ENCODE data around the gene SLCO2B1. TPM values are rescaled to one million over a fixed set of nuclear protein-coding genes. Genes with fewer than 3 reads are reported as not detected.

The SLCO2B1 gene
- total and polyA plus RNA-seq, 2 of the 8 experiments (the other 6 are each of a cell fraction or from before 2014, with no cell fraction given) = 0.03 TPM; not detected in 1

DNA sequence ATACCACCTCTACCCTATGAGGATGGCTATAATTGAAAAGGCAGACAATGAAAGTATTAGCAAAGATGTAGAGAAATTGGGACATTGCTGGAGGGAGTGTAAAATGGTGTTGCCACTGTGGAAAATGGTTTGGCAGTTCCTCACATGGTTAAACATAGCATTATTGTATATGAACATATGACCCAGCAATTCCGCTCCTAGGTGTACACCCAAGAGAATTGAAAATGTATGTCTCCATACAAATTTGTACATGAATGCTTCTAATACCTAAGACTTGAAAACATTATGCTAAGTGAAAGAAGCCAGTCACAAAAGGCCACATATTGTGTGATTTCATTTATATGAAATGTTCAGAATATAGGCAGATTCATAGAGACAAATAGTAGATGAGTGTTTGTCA lies 10.0 kb downstream of the SLCO2B1 start:
- H2BK5ac ChIP-seq (ENCODE audit: low read depth, low read length) = no peak overlapping the region
- TF ChIP-seq TAF7 (optimal IDR thresholded peaks at IDR 0.05; ENCODE audit: borderline replicate concordance, low read depth, low read length) = no peak
- TF ChIP-seq NRF1 (IDR thresholded peaks at IDR 0.05; ENCODE audit: low read depth, low read length) = no peak
- no peak for TF ChIP-seq EZH2 (IDR thresholded peaks at IDR 0.05; ENCODE audit: low read depth, low read length, severe bottlenecking)
- TF ChIP-seq SP2 (IDR thresholded peaks at IDR 0.05; ENCODE audit: low read length) = no peak
- no peak for TF ChIP-seq SIN3A (conservative IDR thresholded peaks at IDR 0.05 in 1 of 2, IDR thresholded peaks at IDR 0.05 in 1 of 2; ENCODE audit: low read depth in 1 of 2, low read length in 2 of 2)
- TF ChIP-seq RXRA (IDR thresholded peaks at IDR 0.05; ENCODE audit: insufficient read depth, low read depth, low read length) = no peak
- TF ChIP-seq SIRT6 (IDR thresholded peaks at IDR 0.05; ENCODE audit: low read length) = no peak
- TF ChIP-seq BRCA1 (IDR thresholded peaks at IDR 0.05; ENCODE audit: low read depth, low read length) = no peak
- FAIRE-seq = no peak

More for the DNA sequence above, 10.0 kb downstream of the SLCO2B1 start:
- no peaks in the 10 kb centered on the region for H3K79me2 ChIP-seq (ENCODE audit: control insufficient read depth in 1 of 2, insufficient read depth in 2 of 2, low read length in 2 of 2)
- H3K9ac ChIP-seq (replicated peaks in 1 of 4; ENCODE audit: extremely low read depth in 1 of 4, low read depth in 3 of 4, low read length in 3 of 4) = no peak overlapping the region
- H3K23me2 ChIP-seq (ENCODE audit: low read depth, low read length) = no peaks in the 10 kb centered on the region
- no peaks in the 10 kb centered on the region; a peak in 1 of 7 replicates for H3K4me1 ChIP-seq (replicated peaks in 1 of 4; ENCODE audit: control insufficient read depth in 3 of 4, insufficient read depth in 4 of 4, low read length in 3 of 4)
- H3K27me3 ChIP-seq (replicated peaks in 1 of 4; ENCODE audit: control insufficient read depth in 3 of 4, extremely low read depth in 1 of 4, insufficient read depth in 3 of 4, low read length in 3 of 4) = no peaks in the 10 kb centered on the region
- 90% methylated on average over 1 of the region's 1 CpG; no CpG with 5 or more reads in 1 of the 2 experiments for WGBS, 2 experiments (ENCODE audit: extremely low coverage in 1 of 2, insufficient coverage in 1 of 2, insufficient read length in 1 of 2, insufficient replicate concordance in 2 of 2, low coverage in 1 of 2, low lambda C conversion rate in 2 of 2, missing lambda C conversion rate in 1 of 2)
- H2AFZ ChIP-seq (ENCODE audit: low read length) = no peak overlapping the region
- H2BK12ac ChIP-seq (ENCODE audit: low read depth, low read length) = no peak overlapping the region
- no peak overlapping the region for H2BK120ac ChIP-seq (replicated peaks; ENCODE audit: low read depth, low read length)
- no peaks in the 10 kb centered on the region for H3K36me3 ChIP-seq (ENCODE audit: control insufficient read depth in 2 of 4, insufficient read depth in 4 of 4, low read length in 3 of 4)
- no peak overlapping the region for H2AK5ac ChIP-seq (ENCODE audit: low read depth, low read length)
- H2BK15ac ChIP-seq (ENCODE audit: low read length) = no peak overlapping the region
- no peaks in the 10 kb centered on the region; the same call in 1 of the 2 replicates for H3K79me1 ChIP-seq (ENCODE audit: low read depth, low read length)
- H3K14ac ChIP-seq (ENCODE audit: insufficient read length) = no peak overlapping the region
- H3K23ac ChIP-seq (ENCODE audit: insufficient read length) = no peak overlapping the region
- H3K56ac ChIP-seq (replicated peaks; ENCODE audit: insufficient read length, low read depth, low read length) = no peak overlapping the region
- H3K4ac ChIP-seq (replicated peaks; ENCODE audit: insufficient read length, low read depth, low read length) = no peak overlapping the region
- H3K4me3 ChIP-seq (ENCODE audit: extremely low read depth in 1 of 4, insufficient read depth in 2 of 4, low read depth in 3 of 4, low read length in 4 of 4) = no peak overlapping the region
- no peaks in the 10 kb centered on the region for H4K20me1 ChIP-seq (replicated peaks in 1 of 2; ENCODE audit: control insufficient read depth in 1 of 2, insufficient read depth in 2 of 2, low read length in 2 of 2)
- H4K5ac ChIP-seq (ENCODE audit: insufficient read length, low read depth, low read length) = no peak overlapping the region
- no peak overlapping the region for H3K4me2 ChIP-seq (ENCODE audit: insufficient read depth in 1 of 2, low read depth in 2 of 2, low read length in 2 of 2)
- no peak overlapping the region for H4K8ac ChIP-seq (ENCODE audit: extremely low read depth, insufficient read depth, low read length)
- H2BK20ac ChIP-seq (ENCODE audit: low read length) = no peak overlapping the region
- no peak overlapping the region for H3K18ac ChIP-seq (ENCODE audit: extremely low read depth, low read length)
- H3K9me3 ChIP-seq (ENCODE audit: insufficient read depth in 2 of 2, low read depth in 1 of 2, low read length in 1 of 2) = no peaks in the 10 kb centered on the region
- ChIA-PET POLR2A (ENCODE audit: partially characterized antibody) (no interaction called here), CTCF (ENCODE audit: partially characterized antibody) (interaction anchor here (12.5 to 29.8 kb wide), 3 partner anchors 18 to 75 kb away, joined by 189 to 952 read pairs (median 825); partner anchors contain the start of gene TPBGL)
- DNase-seq (ENCODE audit: low read depth in 1 of 2, low spot score in 2 of 2) = no peak
- H4K91ac ChIP-seq (replicated peaks; ENCODE audit: insufficient read length, low read length) = no peak overlapping the region
- no peak overlapping the region for H3K27ac ChIP-seq (ENCODE audit: low read depth, low read length)

Data from H1 (cell line).